Body of pancreas (tissue), 4 donors: Measurements from ENCODE around the gene IQCF5.

Source experiments
- POLR2A ChIP-seq, 3 donors: fragments of 450-650 bp; IDR thresholded peaks; one replicate each; pipeline ENCODE4 v1.6.1; 2016; ENCODE audit warnings: antibody characterized with exemption in 3 of 3, mild to moderate bottlenecking in 2 of 3
- TF ChIP-seq, protein P1 (sequence below), 7 experiments: fragments of 450-650 bp in 4 of 7; fragments of 200-600 bp in 3 of 7; sonication (generic) in 3 of 7; IDR thresholded peaks; one replicate each; pipeline ENCODE4 v1.5.1; 2016 to 2019; ENCODE audit warnings: antibody characterized with exemption in 7 of 7

DNA sequence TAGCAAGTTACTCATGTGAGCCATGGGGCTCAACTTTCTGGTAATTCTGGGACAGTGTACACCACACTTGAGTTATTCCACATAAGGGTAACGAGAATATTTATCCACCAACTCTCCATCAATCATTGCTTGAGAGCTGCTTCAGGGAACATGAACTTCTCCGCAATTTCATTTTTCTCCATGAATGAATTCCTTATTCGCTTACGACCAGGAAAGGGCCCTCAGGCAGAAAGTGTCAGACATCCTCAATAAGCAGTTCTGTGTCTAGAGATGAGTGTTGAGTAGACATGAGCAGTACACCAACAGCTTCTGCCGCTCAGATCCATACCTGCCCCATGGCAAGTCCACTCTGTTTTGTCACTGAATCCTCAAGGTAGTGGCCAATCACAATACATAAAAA is 38.8 kb downstream of the IQCF5 start:
- TF ChIP-seq, protein P1, sequence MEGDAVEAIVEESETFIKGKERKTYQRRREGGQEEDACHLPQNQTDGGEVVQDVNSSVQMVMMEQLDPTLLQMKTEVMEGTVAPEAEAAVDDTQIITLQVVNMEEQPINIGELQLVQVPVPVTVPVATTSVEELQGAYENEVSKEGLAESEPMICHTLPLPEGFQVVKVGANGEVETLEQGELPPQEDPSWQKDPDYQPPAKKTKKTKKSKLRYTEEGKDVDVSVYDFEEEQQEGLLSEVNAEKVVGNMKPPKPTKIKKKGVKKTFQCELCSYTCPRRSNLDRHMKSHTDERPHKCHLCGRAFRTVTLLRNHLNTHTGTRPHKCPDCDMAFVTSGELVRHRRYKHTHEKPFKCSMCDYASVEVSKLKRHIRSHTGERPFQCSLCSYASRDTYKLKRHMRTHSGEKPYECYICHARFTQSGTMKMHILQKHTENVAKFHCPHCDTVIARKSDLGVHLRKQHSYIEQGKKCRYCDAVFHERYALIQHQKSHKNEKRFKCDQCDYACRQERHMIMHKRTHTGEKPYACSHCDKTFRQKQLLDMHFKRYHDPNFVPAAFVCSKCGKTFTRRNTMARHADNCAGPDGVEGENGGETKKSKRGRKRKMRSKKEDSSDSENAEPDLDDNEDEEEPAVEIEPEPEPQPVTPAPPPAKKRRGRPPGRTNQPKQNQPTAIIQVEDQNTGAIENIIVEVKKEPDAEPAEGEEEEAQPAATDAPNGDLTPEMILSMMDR (IDR thresholded peaks at IDR 0.05), result no peak
- no peak for TF ChIP-seq POLR2A (IDR thresholded peaks at IDR 0.05)
